Measurements from ENCODE around the gene MCTP1.

- TF ChIP-seq CTCF (IDR thresholded peaks at IDR 0.05) (no peak), POLR2AphosphoS5 (IDR thresholded peaks at IDR 0.05) (no peak)
Observed at GRCh38 chr5:94916619-94917018, 368.3 kb downstream of the MCTP1 start.

Data from transverse colon (tissue), 4 donors.